MM.1S (cell line): ENCODE results near the gene EML1.

Source experiments
- DNase-seq: peaks from one replicate; pipeline ENCODE4 v3.0.0-alpha.2; 2015
- H2AFZ ChIP-seq: fragments of 300-600 bp; sonication (generic); 2 replicates; pipeline ENCODE4 v1.6.0; 2016; ENCODE audit warnings: antibody characterized with exemption, low read length
- H3F3A ChIP-seq: fragments of 300-600 bp; sonication (generic); 2 replicates; pipeline ENCODE4 v1.6.1; 2016; ENCODE audit warnings: mild to moderate bottlenecking, antibody characterized with exemption, low read length, moderate library complexity, mixed read lengths; ENCODE audit not compliant: insufficient read depth
- H3K27ac ChIP-seq: fragments of 300-600 bp; sonication (generic); 2 replicates; pipeline ENCODE4 v1.5.1; 2016; ENCODE audit warnings: mild to moderate bottlenecking, low read length
- H3K27me3 ChIP-seq: fragments of 300-600 bp; sonication (generic); replicated peaks from 2 replicates; pipeline ENCODE4 v1.6.0; 2016; ENCODE audit warnings: low read length; ENCODE audit not compliant: insufficient read depth
- H3K36me3 ChIP-seq: fragments of 300-600 bp; sonication (generic); replicated peaks from 2 replicates; pipeline ENCODE4 v1.6.1; 2016; ENCODE audit warnings: mild to moderate bottlenecking, low read length, mixed read lengths; ENCODE audit not compliant: insufficient read depth
- H3K4me1 ChIP-seq: fragments of 300-600 bp; sonication (generic); 2 replicates; pipeline ENCODE4 v1.6.1; 2016; ENCODE audit warnings: low read length, mixed read lengths
- H3K4me2 ChIP-seq: fragments of 300-600 bp; sonication (generic); 2 replicates; pipeline ENCODE4 v1.6.0; 2016; ENCODE audit warnings: low read depth, low read length
- H3K4me3 ChIP-seq: fragments of 300-600 bp; sonication (generic); 2 replicates; pipeline ENCODE4 v1.5.1; 2016; ENCODE audit warnings: low read length, mixed read lengths
- H3K79me2 ChIP-seq: fragments of 300-600 bp; sonication (generic); 2 replicates; pipeline ENCODE4 v1.6.1; 2016; ENCODE audit warnings: mixed run types, low read length, mixed read lengths
- H3K9ac ChIP-seq: fragments of 300-600 bp; sonication (generic); 2 replicates; pipeline ENCODE4 v1.6.1; 2016; ENCODE audit warnings: low read length, mixed read lengths
- H3K9me2 ChIP-seq: fragments of 300-600 bp; sonication (generic); replicated peaks from 2 replicates; pipeline ENCODE4 v1.6.1; 2016; ENCODE audit warnings: mild to moderate bottlenecking, low read length, mixed read lengths; ENCODE audit not compliant: insufficient read depth
- H3K9me3 ChIP-seq: fragments of 300-600 bp; sonication (generic); replicated peaks from 2 replicates; pipeline ENCODE4 v1.6.1; 2016; ENCODE audit warnings: mild to moderate bottlenecking, low read length, mixed read lengths; ENCODE audit not compliant: insufficient read depth
- H4K20me1 ChIP-seq: fragments of 300-600 bp; sonication (generic); 2 replicates; pipeline ENCODE4 v1.6.1; 2016; ENCODE audit warnings: mild to moderate bottlenecking, low read length, moderate library complexity, mixed read lengths; ENCODE audit not compliant: insufficient read depth
- CTCF ChIP-seq: fragments of 300-600 bp; sonication (generic); IDR thresholded peaks from 2 replicates; pipeline ENCODE4 v1.5.1; 2016; ENCODE audit warnings: antibody characterized with exemption, low read length, mixed read lengths
- EZH2 ChIP-seq: fragments of 300-600 bp; sonication (generic); optimal IDR thresholded peaks from 2 replicates; pipeline ENCODE3; 2017; ENCODE audit warnings: low read depth, mild to moderate bottlenecking, antibody characterized with exemption, low read length, mixed read lengths
- EZH2phosphoT487 ChIP-seq: fragments of 300-600 bp; sonication (generic); IDR thresholded peaks from 2 replicates; pipeline ENCODE4 v1.6.1; 2018; ENCODE audit warnings: antibody characterized with exemption, low read length

EML1 gene

GRCh38 chr14:99976681-99977080 is 183.5 kb downstream of the EML1 start:
- Histone ChIP-seq H3K27me3 (no peaks in the 10 kb centered on the region), H3F3A (no peaks in the 10 kb centered on the region), H3K36me3 (no peaks in the 10 kb centered on the region), H3K9ac (no peak overlapping the region), H3K9me3 (no peaks in the 10 kb centered on the region), H4K20me1 (no peaks in the 10 kb centered on the region), H3K4me3 (no peak overlapping the region), H3K27ac (no peak overlapping the region), H3K4me2 (no peak overlapping the region), H2AFZ (no peak overlapping the region), H3K79me2 (no peaks in the 10 kb centered on the region), H3K4me1 (no peaks in the 10 kb centered on the region), H3K9me2 (no peaks in the 10 kb centered on the region)
- no peak for TF ChIP-seq CTCF
- no peak for TF ChIP-seq EZH2phosphoT487
- no peak for TF ChIP-seq EZH2
- no peak for DNase-seq

GRCh38 chr14:99980299-99980698 is 187.1 kb downstream of the EML1 start:
- Histone ChIP-seq H3K27ac (no peak overlapping the region), H3K4me1 (no peaks in the 10 kb centered on the region), H3K4me3 (no peak overlapping the region), H3K79me2 (no peaks in the 10 kb centered on the region), H3K9me2 (no peaks in the 10 kb centered on the region), H2AFZ (no peak overlapping the region), H3K36me3 (no peaks in the 10 kb centered on the region), H3K9me3 (no peaks in the 10 kb centered on the region), H3K27me3 (no peaks in the 10 kb centered on the region), H4K20me1 (no peaks in the 10 kb centered on the region), H3K4me2 (no peak overlapping the region), H3F3A (no peaks in the 10 kb centered on the region), H3K9ac (no peak overlapping the region)
- TF ChIP-seq EZH2 (no peak), CTCF (no peak), EZH2phosphoT487 (no peak)
- DNase-seq: no peak

GRCh38 chr14:99981806-99982205 is 188.6 kb downstream of the EML1 start:
- Histone ChIP-seq H3F3A (no peaks in the 10 kb centered on the region), H3K9me3 (no peaks in the 10 kb centered on the region), H3K4me1 (no peaks in the 10 kb centered on the region), H3K9ac (no peak overlapping the region), H3K4me3 (no peak overlapping the region), H3K27me3 (no peaks in the 10 kb centered on the region), H3K79me2 (no peaks in the 10 kb centered on the region), H3K36me3 (no peaks in the 10 kb centered on the region), H2AFZ (no peak overlapping the region), H3K4me2 (no peak overlapping the region), H3K27ac (no peak overlapping the region), H4K20me1 (no peaks in the 10 kb centered on the region), H3K9me2 (no peaks in the 10 kb centered on the region)
- DNase-seq: no peak
- TF ChIP-seq EZH2phosphoT487 (no peak), CTCF (no peak), EZH2 (no peak)
